Activated CD4-positive, alpha-beta T cell treated with anti-CD3 and anti-CD28 coated beads, Interleukin-2, amount 50 U/mL, for 1 hour (primary cell): ENCODE results near the gene SLC39A3.

ENCODE experiments used
- DNase-seq: peaks from one replicate; pipeline ENCODE4 v3.0.0-alpha.2; 2020

Gene SLC39A3

DNA sequence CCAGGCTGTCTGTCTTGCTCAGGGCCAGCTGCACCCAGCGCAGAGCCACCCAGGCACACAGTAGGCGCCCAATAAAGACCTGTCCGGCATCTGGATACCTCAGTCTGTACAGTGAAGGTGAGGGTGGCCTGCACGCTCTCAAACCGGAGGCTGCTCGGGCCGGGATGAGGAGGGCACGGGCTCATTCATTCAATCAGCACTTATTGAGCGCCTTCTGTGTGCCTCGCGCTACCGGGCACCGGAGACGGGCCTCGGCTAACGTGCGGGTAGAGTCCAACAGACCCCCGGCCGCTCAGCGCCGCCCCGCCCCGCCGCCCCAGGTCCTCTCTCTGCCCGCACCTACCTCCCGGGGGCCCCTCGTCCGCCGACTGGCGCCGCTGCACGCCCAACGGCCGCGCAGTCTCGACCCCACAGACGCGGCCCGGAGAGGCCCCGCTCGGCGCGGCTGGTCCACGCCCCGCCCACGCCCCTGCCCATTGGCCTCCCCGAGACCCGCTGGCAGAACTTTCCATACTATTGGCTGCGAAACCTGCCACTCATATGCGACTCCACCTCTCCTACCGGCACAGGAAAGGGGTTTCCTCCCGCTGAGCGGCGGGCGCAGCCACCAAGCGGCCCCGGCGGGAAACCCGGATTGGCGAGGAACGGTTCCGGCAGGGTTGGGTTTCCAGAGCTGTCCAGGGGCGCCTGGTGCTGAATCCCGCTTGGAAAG is at the start of gene SLC39A3:
TSS of gene SLC39A3 (minus strand) at position 416 of the 712 bp plus-strand sequence. CDS start 2,760 bp downstream, outside the sequence.
- DNase-seq: peak; percentile 99

GRCh38 chr19:2788237-2788636 is 48.4 kb upstream of the SLC39A3 start:
- no peak for DNase-seq

GRCh38 chr19:2787115-2787514 is 47.3 kb upstream of the SLC39A3 start:
- DNase-seq: no peak

DNA sequence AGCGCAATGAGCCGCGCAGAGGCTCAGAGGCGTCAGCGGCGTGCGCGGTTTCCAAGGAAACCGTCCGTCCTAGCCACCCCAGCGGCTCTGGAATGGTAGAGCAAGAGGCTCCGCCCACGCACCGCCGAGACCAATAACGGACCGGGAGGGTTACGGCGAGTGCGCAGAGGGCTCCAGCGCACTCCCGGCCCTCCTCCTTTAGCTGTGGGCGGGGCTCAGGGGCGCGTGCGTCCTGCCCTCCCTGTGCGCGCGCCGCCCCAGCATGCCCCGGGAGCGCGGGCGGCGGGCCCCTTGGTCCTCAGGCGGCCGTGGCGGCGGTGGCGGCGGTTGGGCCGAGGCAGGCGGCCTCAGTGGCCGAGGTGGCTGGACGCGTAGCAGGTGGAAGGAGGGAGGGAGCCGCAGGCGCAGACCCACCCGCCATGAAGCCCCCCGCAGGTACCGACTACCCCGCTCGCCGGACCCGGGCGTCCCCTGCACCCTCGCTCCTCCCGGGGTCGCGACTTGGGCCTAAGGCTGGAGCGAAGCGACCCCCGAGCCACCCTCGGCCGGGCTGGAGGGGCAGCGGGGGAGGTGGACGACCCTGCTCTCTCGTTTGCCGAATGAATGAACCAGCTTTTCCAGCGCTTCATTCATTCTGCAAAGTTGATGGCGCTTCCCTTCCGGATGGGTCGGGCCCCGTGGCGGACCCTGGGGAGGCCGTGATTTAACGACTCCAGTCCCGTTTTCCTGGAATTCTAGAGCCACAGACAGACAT is 45.6 kb upstream of the SLC39A3 start, which contains the start of gene THOP1:
TSS of gene THOP1 (plus strand) at position 260 of the 754 bp plus-strand sequence. CDS start at position 420, 160 bp downstream.
- DNase-seq: peak; percentile 98

- no peak for DNase-seq
Measured at GRCh38 chr19:2783781-2784145, 43.9 kb upstream of the SLC39A3 start.

- peak; percentile 95 for DNase-seq
Measured at GRCh38 chr19:2782936-2783780, 43.3 kb upstream of the SLC39A3 start, which contains the start of gene SGTA. TSS of gene SGTA (minus strand) at chr19:2783273. CDS start at chr19:2769068, 14,205 bp downstream.

DNA sequence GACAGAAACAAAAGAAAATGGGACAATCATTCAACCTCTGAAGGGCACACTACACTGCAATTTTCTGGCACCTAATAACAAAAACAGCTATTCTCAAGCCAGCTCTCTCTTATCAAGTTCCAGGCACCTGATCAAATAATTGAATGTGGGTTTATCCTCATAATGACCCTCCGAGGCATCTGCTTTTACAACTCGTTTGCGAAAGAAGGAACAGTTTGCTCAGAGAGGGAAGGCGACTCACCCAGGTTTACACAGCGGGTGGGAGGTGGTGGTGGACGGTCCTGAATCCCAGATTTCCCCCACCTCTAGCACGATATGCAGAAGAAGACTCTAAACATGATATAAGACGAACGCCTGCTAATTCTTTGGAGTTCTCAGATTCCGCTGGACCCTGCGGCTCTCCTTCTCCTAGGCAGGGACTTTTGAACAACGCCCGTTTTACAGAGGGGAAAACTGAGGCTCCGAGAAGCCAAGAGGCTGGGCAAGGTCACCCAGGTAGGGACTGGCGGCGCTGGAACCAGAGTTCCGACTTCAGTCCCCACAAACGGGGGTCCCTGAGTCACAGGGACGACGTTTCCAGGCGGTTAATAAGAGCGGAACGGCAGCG is 42.6 kb upstream of the SLC39A3 start:
- DNase-seq: no peak

GRCh38 chr19:2780284-2780683 is 40.5 kb upstream of the SLC39A3 start:
- no peak for DNase-seq

DNA sequence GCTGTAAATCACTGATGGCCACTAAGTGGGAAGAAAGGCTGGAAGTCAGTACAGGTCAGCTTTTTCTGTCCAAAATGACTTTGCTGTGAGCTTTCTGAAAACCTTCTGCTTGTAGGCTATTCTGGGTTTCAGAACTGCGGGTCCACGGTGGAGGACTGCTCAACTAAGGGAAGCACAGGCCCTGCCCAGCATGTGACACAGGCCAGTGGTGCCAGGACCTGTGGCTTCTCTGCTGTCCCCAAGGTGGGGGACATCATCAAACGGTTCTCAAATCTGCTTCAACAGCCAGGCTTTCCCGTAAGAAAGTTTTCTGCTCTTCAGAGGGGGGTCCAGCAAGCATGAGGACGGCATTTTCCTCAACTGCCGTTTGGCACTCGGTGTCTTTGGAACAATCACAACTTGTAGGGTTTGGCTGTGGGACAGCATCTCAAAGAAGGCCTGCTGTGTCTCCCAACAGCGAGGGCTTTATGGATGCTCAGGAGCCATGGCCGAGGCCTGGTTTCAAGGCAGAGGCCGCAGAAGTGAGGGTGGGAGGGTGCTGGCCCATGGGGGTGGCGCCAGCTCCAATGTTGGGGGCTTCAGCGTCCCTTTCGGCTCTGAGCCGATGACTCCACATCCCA is 39.4 kb upstream of the SLC39A3 start:
- no peak for DNase-seq

DNA sequence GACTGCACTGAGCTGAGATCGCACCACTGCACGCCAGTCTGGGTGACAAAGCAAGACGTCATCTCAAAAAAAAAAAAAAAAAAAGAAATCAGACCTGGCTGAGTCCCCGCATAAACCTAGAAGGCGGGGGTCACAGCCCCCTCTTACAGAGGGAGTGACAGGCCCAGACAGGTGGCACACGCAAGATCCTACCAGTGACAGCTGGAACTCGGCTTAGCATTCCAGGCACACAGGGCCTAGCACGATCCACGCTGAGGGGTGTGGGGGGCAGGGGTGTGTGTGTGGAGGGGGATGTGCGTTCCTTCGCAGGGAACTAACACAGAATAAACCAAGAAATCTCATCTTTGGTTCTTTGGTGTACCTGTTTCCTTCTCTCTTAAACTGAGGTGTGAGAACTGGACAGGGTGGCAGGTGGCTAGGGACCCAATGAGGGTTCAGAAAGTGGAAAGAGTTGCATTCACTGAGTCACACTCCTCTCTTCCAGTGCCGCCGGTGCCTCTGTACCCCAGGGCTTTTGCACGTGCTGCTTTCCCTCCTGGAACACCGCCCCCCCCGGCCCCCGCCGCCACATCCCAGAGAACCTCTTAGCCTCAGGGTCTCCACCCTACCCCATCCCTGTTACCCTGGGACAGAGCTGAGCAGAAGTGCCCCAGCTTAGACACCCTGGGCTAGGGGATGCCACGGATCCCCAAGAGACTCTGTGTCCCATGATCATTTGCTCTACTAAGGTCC is 38.3 kb upstream of the SLC39A3 start:
- DNase-seq: no peak

DNA sequence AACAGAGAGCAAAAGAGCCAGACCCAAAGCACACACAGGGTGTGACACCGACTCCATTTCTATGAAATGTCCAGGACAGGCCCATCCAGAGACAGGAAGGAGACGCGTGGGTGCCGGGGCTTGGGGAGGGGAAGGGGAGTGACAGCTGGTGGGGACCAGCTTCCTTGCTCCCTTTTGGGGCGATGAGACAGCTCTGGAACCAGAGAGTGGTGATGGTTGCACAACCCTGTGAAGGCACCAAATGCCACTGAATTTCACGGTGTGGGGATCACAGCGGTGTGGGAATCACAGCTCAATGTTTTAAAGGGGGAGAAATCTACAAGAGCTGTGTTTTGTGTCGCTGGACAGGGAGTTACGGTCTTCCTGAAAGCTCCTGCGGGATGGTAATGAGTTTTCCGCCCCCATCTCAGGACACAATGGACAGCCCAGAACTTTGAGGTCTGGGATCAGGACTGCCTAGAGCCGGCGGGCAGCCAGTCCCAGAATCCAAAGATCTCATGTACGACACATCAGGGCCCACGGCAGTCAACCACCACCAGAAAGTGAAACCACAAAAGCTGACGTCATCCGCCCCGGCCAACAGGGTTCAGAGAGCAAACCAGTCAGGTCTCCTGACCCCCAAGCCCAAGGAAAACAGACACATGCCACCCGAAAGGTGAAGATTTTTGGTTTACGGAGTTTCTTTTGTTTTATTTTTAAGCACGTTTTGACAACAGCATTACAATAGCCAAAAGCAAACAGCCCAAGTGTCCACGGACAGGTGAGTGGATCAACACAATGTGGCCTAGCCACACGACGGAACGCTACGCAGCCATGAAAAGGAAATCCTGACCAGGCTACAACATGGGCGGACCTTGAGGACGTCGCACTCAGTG is 36.0 kb upstream of the SLC39A3 start:
- peak; percentile 68 for DNase-seq

GRCh38 chr19:2774953-2775555 is 35.2 kb upstream of the SLC39A3 start:
- no peak for DNase-seq

- DNase-seq: no peak
Measured at GRCh38 chr19:2774083-2774679, 34.4 kb upstream of the SLC39A3 start.

GRCh38 chr19:2771786-2772674 is 32.2 kb upstream of the SLC39A3 start:
- no peak for DNase-seq

DNA sequence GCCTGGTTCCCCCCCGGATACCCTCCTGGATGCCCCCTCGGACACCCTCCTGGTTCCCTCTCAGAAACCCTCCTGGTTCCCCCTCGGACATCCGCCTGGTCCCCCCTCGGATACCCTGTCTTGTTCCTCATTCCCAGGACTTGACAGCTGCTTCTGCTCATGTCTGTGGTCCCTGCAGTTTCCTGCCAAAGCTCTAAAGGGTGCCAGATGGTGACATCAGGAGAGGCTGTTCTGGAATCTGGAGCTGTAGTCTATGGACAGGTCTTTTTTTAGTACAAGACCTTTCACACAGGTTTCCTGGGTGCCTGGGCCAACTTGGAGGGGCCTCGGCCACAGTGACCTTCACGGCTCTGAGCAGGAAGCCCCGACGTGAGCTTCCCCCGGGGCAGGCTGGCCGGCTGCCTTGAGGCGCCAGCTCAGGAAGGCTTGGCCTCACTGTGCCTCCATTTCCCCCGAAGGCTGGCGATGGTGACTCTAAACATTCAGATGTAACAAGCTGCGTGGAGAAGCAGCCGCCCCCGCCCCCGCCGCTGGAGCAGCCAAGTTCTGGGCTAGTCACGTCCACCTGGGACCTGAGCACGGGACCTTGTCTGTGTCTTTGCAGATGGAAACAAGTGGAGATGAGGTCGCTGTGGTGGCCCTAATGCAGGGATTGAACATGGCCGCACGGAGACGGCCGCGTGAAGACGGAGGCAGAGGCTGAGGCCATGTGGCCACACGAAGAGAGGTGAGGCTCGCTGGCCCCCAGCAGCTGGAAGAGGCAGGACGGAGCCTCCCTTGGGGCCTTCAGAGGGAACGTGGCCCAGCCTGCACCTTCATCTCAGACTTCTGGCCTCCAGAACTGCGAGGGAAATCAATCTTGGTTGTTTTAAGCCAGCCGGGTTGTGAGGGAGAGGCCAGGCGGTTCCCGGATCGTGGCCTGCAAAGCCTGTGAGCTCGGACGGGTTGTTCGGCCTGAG is 30.5 kb upstream of the SLC39A3 start:
- DNase-seq: no peak

- no peak for DNase-seq
Measured at GRCh38 chr19:2769218-2769617, 29.4 kb upstream of the SLC39A3 start.
